Measurements from ENCODE around the gene KLK6.

DNA sequence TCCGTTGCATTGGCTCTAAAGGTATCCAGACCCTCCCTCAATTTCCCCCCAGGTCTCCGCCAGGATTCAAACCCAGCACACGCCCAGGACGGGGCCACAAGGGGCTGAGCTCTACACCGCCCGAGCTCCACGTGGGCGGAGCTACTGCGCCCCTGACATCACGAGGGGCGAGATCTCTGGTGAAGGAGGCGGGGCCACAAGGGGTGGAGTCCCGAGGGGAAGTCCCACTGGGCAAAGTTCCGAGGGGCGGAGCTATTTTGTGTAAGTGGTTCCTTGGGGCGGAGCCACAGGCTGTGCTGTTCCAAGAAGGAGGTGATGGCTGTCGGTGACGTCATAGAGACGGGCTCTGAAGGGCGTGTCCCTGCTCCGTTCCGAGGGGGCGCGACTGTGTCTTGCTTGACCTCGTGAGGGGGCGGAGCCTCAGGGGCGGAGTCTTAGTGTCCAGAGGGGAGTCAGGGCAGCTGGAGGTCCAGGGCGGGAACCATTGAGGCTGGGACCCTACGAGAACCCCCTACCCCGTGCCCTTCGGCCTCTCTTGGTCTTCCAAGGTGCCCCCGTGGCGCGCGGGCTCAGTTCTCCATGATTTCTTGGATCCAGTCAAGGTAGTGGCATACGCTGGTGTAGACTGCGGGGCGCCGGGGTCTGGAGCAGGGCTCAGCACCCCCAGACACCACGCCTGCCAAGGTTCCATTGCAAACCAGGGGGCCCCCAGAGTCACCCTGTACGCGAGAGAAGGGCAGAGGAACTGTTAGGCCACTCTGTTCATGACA lies 33.3 kb upstream of the KLK6 start:
- TF ChIP-seq, protein P1, sequence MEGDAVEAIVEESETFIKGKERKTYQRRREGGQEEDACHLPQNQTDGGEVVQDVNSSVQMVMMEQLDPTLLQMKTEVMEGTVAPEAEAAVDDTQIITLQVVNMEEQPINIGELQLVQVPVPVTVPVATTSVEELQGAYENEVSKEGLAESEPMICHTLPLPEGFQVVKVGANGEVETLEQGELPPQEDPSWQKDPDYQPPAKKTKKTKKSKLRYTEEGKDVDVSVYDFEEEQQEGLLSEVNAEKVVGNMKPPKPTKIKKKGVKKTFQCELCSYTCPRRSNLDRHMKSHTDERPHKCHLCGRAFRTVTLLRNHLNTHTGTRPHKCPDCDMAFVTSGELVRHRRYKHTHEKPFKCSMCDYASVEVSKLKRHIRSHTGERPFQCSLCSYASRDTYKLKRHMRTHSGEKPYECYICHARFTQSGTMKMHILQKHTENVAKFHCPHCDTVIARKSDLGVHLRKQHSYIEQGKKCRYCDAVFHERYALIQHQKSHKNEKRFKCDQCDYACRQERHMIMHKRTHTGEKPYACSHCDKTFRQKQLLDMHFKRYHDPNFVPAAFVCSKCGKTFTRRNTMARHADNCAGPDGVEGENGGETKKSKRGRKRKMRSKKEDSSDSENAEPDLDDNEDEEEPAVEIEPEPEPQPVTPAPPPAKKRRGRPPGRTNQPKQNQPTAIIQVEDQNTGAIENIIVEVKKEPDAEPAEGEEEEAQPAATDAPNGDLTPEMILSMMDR (IDR thresholded peaks at IDR 0.05): no peak
- TF ChIP-seq POLR2A (IDR thresholded peaks at IDR 0.05): no peak

Measured in thyroid gland (tissue), 4 donors.